Activated B cell treated with CpG ODN at 0.5 μM for 24 hours (primary cell): ENCODE data around the gene ATP11A. TPM values are rescaled to one million over a fixed set of nuclear protein-coding genes. Genes with fewer than 3 reads are reported as not detected.

Experiments
- ATAC-seq: fragments of 200-7000 bp; cut with Tn5 transposase; one replicate; pipeline ENCODE4 v1.10.0; 2021; ENCODE audit warnings: low read depth, mild to moderate bottlenecking, moderate library complexity
- CTCF ChIA-PET: fragments of 350-600 bp; sonication (Branson Sonifier 250); formaldehyde crosslinking; loops from one replicate; lab custom pipeline; 2021; ENCODE audit warnings: antibody characterized with exemption; lab: Charles Lee
- POLR2A ChIA-PET: fragments of 350-600 bp; sonication (Branson Sonifier 250); formaldehyde crosslinking; loops from one replicate; lab custom pipeline; 2021; ENCODE audit warnings: antibody characterized with exemption; lab: Charles Lee
- DNase-seq: peaks from one replicate; pipeline ENCODE4 v3.0.0; 2022
- H3K27ac Mint-ChIP-seq: one replicate; pipeline ENCODE4 v1.8.0; 2020; ENCODE audit warnings: mixed read lengths
- H3K27me3 Mint-ChIP-seq: one replicate; pipeline ENCODE4 v1.8.0; 2021; ENCODE audit warnings: mixed read lengths
- H3K36me3 Mint-ChIP-seq: one replicate; pipeline ENCODE4 v1.8.0; 2021; ENCODE audit warnings: low read depth, mixed read lengths
- H3K4me1 Mint-ChIP-seq: one replicate; pipeline ENCODE4 v1.8.0; 2021; ENCODE audit warnings: mixed read lengths
- H3K4me3 Mint-ChIP-seq: one replicate; pipeline ENCODE4 v1.8.0; 2020; ENCODE audit warnings: mild to moderate bottlenecking, mixed read lengths
- H3K9me3 Mint-ChIP-seq: one replicate; pipeline ENCODE4 v1.8.0; 2020; ENCODE audit warnings: mixed read lengths
- intact Hi-C: fragments of 100-400 bp; cut with micrococcal nuclease; formaldehyde crosslinking; loops from one replicate; pipeline ENCODE4 v1.15.1; 2024
- total RNA-seq: library from RNA; stranded (reverse); gene quantifications from 2 replicates; pipeline ENCODE4 v1.2.3, GENCODE V29; 2022
- TF ChIP-seq, protein P1 (sequence below): fragments of 200-600 bp; IDR thresholded peaks from one replicate; pipeline ENCODE4 v1.8.0; 2022; ENCODE audit warnings: antibody characterized with exemption, mild to moderate bottlenecking

ATP11A gene
- total RNA-seq, 1 donor from 2014 or later: 49.6 TPM

DNA sequence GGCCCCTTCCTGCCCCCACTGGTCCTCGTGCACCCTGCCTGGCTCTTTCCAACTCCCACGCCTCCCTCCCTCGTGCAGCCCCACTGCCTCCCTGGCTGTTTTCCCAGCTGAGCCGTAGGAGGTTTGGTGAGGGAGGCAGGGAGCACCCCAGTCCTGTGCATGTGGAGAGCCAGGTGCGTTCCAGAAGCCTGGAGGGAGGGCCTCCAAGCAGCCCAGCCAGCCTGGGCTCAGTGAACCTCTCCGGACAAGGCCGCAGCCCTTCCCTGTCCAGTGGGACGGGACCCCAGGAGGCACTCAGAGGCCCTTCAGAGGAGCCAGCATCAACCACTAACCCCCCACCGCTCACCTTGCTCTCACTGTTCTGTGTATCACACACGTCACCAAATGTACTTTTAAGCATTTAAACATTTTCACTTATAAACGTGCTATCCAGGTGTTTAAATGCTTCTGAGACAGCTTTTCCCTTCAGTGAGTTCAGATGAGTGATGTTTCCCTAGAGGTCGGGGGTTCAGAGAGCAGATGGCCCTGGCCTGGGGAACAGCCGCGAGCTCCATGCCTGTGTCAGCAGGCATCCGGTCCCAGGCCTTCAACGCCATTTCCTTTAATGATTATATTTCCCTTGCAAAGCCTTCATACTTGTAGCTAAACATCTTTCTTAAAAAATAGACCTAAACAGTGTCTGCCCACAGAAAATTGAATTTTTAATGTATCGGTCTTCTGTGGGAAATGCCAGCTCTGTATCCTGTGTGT lies 122.6 kb downstream of the ATP11A start:
- TF ChIP-seq, protein P1, sequence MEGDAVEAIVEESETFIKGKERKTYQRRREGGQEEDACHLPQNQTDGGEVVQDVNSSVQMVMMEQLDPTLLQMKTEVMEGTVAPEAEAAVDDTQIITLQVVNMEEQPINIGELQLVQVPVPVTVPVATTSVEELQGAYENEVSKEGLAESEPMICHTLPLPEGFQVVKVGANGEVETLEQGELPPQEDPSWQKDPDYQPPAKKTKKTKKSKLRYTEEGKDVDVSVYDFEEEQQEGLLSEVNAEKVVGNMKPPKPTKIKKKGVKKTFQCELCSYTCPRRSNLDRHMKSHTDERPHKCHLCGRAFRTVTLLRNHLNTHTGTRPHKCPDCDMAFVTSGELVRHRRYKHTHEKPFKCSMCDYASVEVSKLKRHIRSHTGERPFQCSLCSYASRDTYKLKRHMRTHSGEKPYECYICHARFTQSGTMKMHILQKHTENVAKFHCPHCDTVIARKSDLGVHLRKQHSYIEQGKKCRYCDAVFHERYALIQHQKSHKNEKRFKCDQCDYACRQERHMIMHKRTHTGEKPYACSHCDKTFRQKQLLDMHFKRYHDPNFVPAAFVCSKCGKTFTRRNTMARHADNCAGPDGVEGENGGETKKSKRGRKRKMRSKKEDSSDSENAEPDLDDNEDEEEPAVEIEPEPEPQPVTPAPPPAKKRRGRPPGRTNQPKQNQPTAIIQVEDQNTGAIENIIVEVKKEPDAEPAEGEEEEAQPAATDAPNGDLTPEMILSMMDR: no peak
- Mint-ChIP-seq H3K36me3 (peaks cover 46% of the 10 kb centered on the region), H3K4me3 (no peak overlapping the region), H3K9me3 (peaks cover 4% of the 10 kb centered on the region), H3K4me1 (no peaks in the 10 kb centered on the region), H3K27ac (no peak overlapping the region), H3K27me3 (no peaks in the 10 kb centered on the region)
- ChIA-PET CTCF (no interaction called here), POLR2A (no interaction called here)
- DNase-seq: no peak
- ATAC-seq: no peak
- intact Hi-C loops: no loop called here

DNA sequence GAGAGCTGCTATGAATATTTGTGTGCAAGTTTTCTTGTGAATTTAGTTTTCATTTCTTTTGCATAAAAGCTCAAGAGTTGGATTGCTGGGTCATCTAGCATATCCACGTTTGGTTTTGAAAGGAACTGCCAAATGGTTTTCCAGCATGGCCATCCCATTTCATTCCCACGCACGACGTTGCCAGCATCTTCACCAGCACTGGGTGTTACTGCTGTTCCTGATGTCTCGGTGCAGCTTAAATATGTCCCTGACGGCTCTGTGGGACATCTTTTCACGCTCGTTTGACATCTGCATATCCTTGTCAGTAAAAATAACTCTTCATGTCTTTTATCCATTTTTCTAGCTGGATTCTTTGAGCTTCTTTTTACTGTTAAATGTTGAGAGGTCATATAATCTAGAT lies 123.7 kb downstream of the ATP11A start:
- H3K4me1 Mint-ChIP-seq: no peaks in the 10 kb centered on the region
- intact Hi-C loops: no loop called here
- H3K27me3 Mint-ChIP-seq: no peaks in the 10 kb centered on the region
- CTCF ChIA-PET: no interaction called here
- peaks cover 4% of the 10 kb centered on the region for H3K9me3 Mint-ChIP-seq
- ATAC-seq (no peak), DNase-seq (no peak)
- POLR2A ChIA-PET: no interaction called here
- TF ChIP-seq, protein P1: no peak
- H3K4me3 Mint-ChIP-seq: no peak overlapping the region
- H3K36me3 Mint-ChIP-seq: peaks cover 53% of the 10 kb centered on the region
- no peak overlapping the region for H3K27ac Mint-ChIP-seq

DNA sequence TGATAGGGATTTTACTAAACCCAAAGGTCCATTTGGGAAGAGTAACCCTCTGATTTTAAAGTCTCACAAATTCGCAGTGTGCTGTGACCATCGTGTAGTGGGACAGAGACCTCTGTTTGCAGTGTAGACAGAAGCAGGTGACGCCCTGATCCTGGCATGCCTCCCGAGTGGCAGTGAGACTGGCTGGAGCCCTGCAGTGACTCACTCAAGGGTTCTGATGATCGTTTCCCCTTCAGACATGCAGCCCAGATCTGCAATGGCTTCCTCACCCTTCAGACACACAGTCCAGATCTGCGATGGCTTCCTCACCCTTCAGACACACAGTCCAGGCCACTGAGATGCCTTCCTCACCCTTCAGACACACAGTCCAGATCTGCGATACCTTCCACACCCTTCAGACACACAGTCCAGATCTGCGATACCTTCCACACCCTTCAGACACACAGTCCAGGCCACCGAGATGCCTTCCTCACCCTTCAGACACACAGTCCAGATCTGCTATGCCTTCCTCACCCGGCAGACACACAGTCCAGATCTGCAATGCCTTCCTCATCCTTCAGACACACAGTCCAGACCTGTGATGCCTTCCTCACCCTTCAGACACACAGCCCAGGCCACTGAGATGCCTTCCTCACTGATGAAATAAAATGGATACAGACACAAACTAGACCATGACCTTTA lies 125.2 kb downstream of the ATP11A start:
- H3K4me3 Mint-ChIP-seq: no peak overlapping the region
- intact Hi-C loops: no loop called here

DNA sequence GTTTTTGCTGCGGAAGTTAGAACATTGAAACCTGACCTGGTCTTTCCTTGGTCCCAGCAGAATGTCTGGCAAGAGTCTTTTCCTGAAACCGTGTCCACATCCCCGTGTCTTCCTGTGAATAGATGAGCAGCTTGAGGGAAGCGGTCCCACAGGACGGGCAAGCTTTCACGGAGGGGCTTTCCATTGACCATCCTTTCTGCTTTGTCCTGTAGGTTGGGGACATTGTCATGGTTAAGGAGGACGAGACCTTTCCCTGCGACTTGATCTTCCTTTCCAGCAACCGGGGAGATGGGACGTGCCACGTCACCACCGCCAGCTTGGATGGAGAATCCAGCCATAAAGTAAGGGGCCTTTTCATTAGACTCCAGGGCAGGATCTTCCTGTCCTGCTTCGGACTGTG lies 126.0 kb downstream of the ATP11A start:
- Mint-ChIP-seq H3K9me3 (peaks cover 4% of the 10 kb centered on the region), H3K4me1 (no peaks in the 10 kb centered on the region), H3K36me3 (peaks cover 67% of the 10 kb centered on the region), H3K4me3 (no peak overlapping the region), H3K27ac (no peak overlapping the region), H3K27me3 (no peaks in the 10 kb centered on the region)
- no peak for DNase-seq
- ChIA-PET CTCF (no interaction called here), POLR2A (no interaction called here)
- no peak for ATAC-seq
- intact Hi-C loops: no loop called here
- TF ChIP-seq, protein P1: no peak

More for the DNA sequence above, 125.2 kb downstream of the ATP11A start:
- DNase-seq (no peak), ATAC-seq (no peak)
- ChIA-PET POLR2A (no interaction called here), CTCF (no interaction called here)
- no peak overlapping the region for H3K27ac Mint-ChIP-seq
- H3K36me3 Mint-ChIP-seq: peaks cover 64% of the 10 kb centered on the region
- no peaks in the 10 kb centered on the region for H3K27me3 Mint-ChIP-seq
- no peaks in the 10 kb centered on the region for H3K4me1 Mint-ChIP-seq
- TF ChIP-seq, protein P1: no peak
- H3K9me3 Mint-ChIP-seq: peaks cover 4% of the 10 kb centered on the region

DNA sequence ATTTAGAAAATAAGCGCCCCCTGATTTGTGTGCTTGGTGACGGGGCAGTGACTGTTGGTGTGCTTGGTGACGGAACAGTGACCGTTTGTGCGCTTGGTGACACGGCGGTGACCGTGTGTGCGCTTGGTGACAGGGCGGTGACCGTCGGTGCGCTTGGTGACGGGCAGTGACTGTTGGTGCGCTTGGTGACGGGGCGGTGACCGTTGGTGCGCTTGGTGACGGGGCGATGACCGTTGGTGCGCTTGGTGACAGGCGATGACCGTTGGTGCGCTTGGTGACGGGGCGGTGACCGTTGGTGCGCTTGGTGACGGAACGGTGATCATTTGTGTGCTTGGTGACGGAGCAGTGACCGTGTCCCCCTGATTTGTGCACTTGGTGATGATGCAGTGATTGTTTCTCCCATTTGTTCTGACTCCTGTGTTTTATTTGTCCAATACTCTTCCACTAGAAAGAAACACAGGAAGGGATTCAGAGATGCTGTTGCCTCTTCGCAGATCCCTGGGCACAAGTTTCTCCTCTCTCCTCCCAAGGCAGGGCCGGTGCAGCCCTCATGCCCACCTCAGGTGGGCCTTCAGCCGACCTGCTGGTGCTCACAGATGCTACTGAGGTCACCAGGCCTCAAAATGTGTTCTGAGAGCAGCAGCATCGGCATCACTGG lies 128.3 kb downstream of the ATP11A start:
- H3K4me3 Mint-ChIP-seq: no peak overlapping the region
- TF ChIP-seq, protein P1: no peak
- no peaks in the 10 kb centered on the region for H3K4me1 Mint-ChIP-seq
- ChIA-PET CTCF (no interaction called here), POLR2A (no interaction called here)
- no peak for DNase-seq
- no peaks in the 10 kb centered on the region for H3K27me3 Mint-ChIP-seq
- H3K27ac Mint-ChIP-seq: no peak overlapping the region
- peaks cover 74% of the 10 kb centered on the region for H3K36me3 Mint-ChIP-seq
- intact Hi-C loops: no loop called here
- ATAC-seq: no peak
- H3K9me3 Mint-ChIP-seq: peaks cover 4% of the 10 kb centered on the region
